Loucy (cell line): ENCODE results near the gene TAB2.

Experiments
- EZH2phosphoT487 ChIP-seq: fragments of 200-600 bp; IDR thresholded peaks from 2 replicates; pipeline ENCODE4 v1.6.1; 2018; ENCODE audit warnings: antibody characterized with exemption, mild to moderate bottlenecking, moderate library complexity, borderline replicate concordance
- TF ChIP-seq, protein P1 (sequence below): fragments of 200-600 bp; sonication (generic); conservative IDR thresholded peaks from 2 replicates; pipeline ENCODE4 v1.5.1; 2014; ENCODE audit warnings: mild to moderate bottlenecking, antibody characterized with exemption, low read length

DNA sequence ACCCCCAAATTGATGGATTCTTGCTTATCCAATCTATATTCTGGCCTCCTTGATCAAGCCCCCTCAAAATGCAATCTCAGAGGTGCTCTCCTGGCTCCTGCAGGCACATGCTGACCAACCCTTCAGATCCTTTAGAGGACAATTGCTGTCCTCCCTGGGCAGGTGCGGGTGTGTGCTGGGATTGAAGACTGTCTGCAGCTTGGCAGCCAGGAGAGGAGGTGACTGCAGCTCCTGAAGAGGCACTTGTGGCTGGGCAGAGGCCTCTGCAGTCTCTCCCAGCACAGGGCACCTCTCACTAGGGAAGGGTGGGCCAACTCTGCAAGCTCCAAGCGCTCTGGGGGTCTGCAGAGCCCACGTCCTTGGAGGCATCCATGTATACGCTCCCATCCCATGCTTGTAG lies 111.1 kb downstream of the TAB2 start:
- TF ChIP-seq, protein P1, sequence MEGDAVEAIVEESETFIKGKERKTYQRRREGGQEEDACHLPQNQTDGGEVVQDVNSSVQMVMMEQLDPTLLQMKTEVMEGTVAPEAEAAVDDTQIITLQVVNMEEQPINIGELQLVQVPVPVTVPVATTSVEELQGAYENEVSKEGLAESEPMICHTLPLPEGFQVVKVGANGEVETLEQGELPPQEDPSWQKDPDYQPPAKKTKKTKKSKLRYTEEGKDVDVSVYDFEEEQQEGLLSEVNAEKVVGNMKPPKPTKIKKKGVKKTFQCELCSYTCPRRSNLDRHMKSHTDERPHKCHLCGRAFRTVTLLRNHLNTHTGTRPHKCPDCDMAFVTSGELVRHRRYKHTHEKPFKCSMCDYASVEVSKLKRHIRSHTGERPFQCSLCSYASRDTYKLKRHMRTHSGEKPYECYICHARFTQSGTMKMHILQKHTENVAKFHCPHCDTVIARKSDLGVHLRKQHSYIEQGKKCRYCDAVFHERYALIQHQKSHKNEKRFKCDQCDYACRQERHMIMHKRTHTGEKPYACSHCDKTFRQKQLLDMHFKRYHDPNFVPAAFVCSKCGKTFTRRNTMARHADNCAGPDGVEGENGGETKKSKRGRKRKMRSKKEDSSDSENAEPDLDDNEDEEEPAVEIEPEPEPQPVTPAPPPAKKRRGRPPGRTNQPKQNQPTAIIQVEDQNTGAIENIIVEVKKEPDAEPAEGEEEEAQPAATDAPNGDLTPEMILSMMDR = no peak
- no peak for TF ChIP-seq EZH2phosphoT487
